HepG2 (cell line): ENCODE data around the gene EGR4. TPM values are rescaled to one million over a fixed set of nuclear protein-coding genes. Genes with fewer than 3 reads are reported as not detected.

ENCODE experiments used
- CBX1 ChIP-seq: IDR thresholded peaks from one replicate; pipeline ENCODE4 v1.6.1; 2016; ENCODE audit warnings: antibody characterized with exemption, low read depth
- CENPT ChIP-seq: sonication (generic); formaldehyde crosslinking; IDR thresholded peaks from 2 replicates; pipeline ENCODE4 v1.8.0; 2022; ENCODE audit warnings: low read depth, mild to moderate bottlenecking, moderate library complexity, missing genetic modification reagents
- FOXC1 ChIP-seq: sonication (generic); formaldehyde crosslinking; IDR thresholded peaks from 2 replicates; pipeline ENCODE4 v1.8.0; 2022; ENCODE audit warnings: mild to moderate bottlenecking, missing genetic modification reagents, borderline replicate concordance
- IKZF4 ChIP-seq: sonication (generic); formaldehyde crosslinking; IDR thresholded peaks from 2 replicates; pipeline ENCODE4 v1.5.1; 2020; ENCODE audit warnings: borderline replicate concordance, mild to moderate bottlenecking, low read depth, missing genetic modification reagents; ENCODE audit errors: not compliant biosample characterization
- MTF2 ChIP-seq: sonication (generic); formaldehyde crosslinking; IDR thresholded peaks from 2 replicates; pipeline ENCODE4 v1.5.0; 2020; ENCODE audit warnings: missing genetic modification reagents, borderline replicate concordance
- NFE2L2 ChIP-seq: fragments of 150-350 bp; IDR thresholded peaks from 2 replicates; pipeline ENCODE4 v1.6.1; 2014; ENCODE audit warnings: low read length
- NR1H2 ChIP-seq: sonication (generic); formaldehyde crosslinking; IDR thresholded peaks from 2 replicates; pipeline ENCODE4 v1.8.1; 2022; ENCODE audit warnings: low read depth, missing genetic modification reagents, borderline replicate concordance
- RAD51 ChIP-seq: fragments of 450-650 bp; IDR thresholded peaks from 2 replicates; pipeline ENCODE4 v1.6.1; 2016; ENCODE audit warnings: borderline replicate concordance
- RBAK ChIP-seq: sonication (generic); formaldehyde crosslinking; IDR thresholded peaks from 2 replicates; pipeline ENCODE4 v1.5.1; 2020; ENCODE audit warnings: mild to moderate bottlenecking, missing genetic modification reagents
- SOX6 ChIP-seq, 2 experiments: fragments of 450-650 bp in 1 of 2; sonication (generic) in 1 of 2; formaldehyde crosslinking in 1 of 2; IDR thresholded peaks; 2 replicates each; pipeline versions ENCODE4 v1.4.0 to v1.6.1; 2017 to 2020; ENCODE audit warnings: antibody characterized with exemption in 1 of 2, mild to moderate bottlenecking in 1 of 2, missing genetic modification reagents in 1 of 2
- SRSF1 ChIP-seq: fragments of 200-400 bp; formaldehyde crosslinking; optimal IDR thresholded peaks from 2 replicates; pipeline ENCODE3; 2017; ENCODE audit warnings: mild to moderate bottlenecking, low read depth, low read length, moderate library complexity
- STAG1 ChIP-seq: sonication (generic); formaldehyde crosslinking; IDR thresholded peaks from 2 replicates; pipeline ENCODE4 v1.4.0; 2020; ENCODE audit warnings: missing genetic modification reagents
- ZNF34 ChIP-seq: sonication (generic); formaldehyde crosslinking; IDR thresholded peaks from 2 replicates; pipeline ENCODE4 v1.4.0; 2020; ENCODE audit warnings: mild to moderate bottlenecking, missing genetic modification reagents, borderline replicate concordance
- ZNF879 ChIP-seq: sonication (generic); formaldehyde crosslinking; IDR thresholded peaks from 2 replicates; pipeline ENCODE4 v1.8.1; 2023; ENCODE audit warnings: missing genetic modification reagents
- polyA plus RNA-seq, 8 experiments: library from polyadenylated mRNA; depleted of rRNA in 3 of 8; stranded (reverse) in 7 of 8; unstranded in 1 of 8; fragments of >200 nt; fragmentation: Illumina TruSeq in 4 of 8; extraction: Trizol in 4 of 8; gene quantifications; 2 replicates each; pipeline versions ENCODE4 v1.2.1 to v1.2.3, GENCODE V29; 2011 to 2016; ENCODE audit warnings: low read depth in 4 of 8, missing spikeins in 1 of 8, mixed read lengths in 1 of 8; ENCODE audit not compliant: insufficient read depth in 1 of 8
- total RNA-seq, 5 experiments: library from RNA; depleted of rRNA; stranded (reverse); fragments of >200 nt; fragmentation: Illumina TruSeq; extraction: Trizol; gene quantifications; 2 replicates each; pipeline ENCODE4 v1.2.3, GENCODE V29; 2016; ENCODE audit warnings: low read depth in 1 of 5
- TF ChIP-seq, protein P1 (sequence below): sonication (generic); formaldehyde crosslinking; IDR thresholded peaks from 2 replicates; pipeline ENCODE4 v1.9.0; 2021; ENCODE audit warnings: missing genetic modification reagents, borderline replicate concordance
- TF ChIP-seq, protein P2 (sequence below): sonication (generic); formaldehyde crosslinking; IDR thresholded peaks from 2 replicates; pipeline ENCODE4 v1.8.1; 2023; ENCODE audit warnings: mild to moderate bottlenecking, missing genetic modification reagents
- TF ChIP-seq, protein P3 (sequence below): sonication (generic); formaldehyde crosslinking; IDR thresholded peaks from 2 replicates; pipeline ENCODE4 v1.5.1; 2020; ENCODE audit warnings: missing genetic modification reagents, mild to moderate bottlenecking, borderline replicate concordance
- TF ChIP-seq, protein P4 (sequence below): sonication (generic); formaldehyde crosslinking; IDR thresholded peaks from 2 replicates; pipeline ENCODE4 v1.9.0; 2021; ENCODE audit warnings: missing genetic modification reagents, borderline replicate concordance
- TF ChIP-seq, protein P5 (sequence below), 2 experiments: sonication (generic) in 1 of 2; formaldehyde crosslinking in 1 of 2; IDR thresholded peaks; 2 replicates each; pipeline versions ENCODE4 v1.4.0 to v1.6.1; 2018 to 2020; ENCODE audit warnings: missing genetic modification reagents in 2 of 2, borderline replicate concordance in 1 of 2, low read depth in 1 of 2, mild to moderate bottlenecking in 1 of 2, missing biosample characterization in 1 of 2

The EGR4 gene
- total and polyA plus RNA-seq, 2 of the 13 experiments (the other 11 are each of a cell fraction or from before 2014, with no cell fraction given), result not detected

DNA sequence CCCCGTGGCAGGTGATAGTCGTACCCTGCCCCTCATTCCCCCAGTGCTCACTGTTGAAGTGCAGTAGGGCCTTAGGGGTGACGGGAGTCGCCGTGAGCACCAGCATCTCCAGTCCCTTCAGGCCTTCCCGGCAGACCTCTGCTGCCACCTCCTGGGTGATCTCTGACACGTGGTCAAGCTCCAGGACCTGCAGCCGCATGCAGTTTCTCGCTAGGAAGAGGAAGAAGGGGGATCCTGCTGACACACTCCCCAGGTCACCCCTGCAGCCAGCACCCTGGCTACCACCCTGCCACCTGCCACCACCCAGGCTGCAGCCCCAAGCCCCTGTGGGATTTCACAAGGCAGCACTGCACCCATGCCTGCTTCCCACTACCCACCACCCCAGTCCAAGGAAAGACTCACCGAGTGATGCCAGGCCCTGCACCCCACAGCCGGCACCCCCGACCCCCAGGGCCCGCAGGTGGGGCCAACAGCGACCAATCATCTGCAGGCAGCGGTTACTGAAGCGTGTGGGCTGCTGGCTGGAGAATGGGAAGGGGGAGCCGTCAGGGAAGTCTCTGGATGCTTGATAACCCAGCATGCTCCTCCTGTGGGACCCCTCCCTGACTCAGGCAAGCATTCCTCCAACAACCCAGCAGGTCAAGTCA, 32.9 kb downstream of the EGR4 start (continued):
- TF ChIP-seq ZNF34, result 0 out of 2 replicates have a peak, but pooled peaks have one; percentile 47
- TF ChIP-seq, protein P1, sequence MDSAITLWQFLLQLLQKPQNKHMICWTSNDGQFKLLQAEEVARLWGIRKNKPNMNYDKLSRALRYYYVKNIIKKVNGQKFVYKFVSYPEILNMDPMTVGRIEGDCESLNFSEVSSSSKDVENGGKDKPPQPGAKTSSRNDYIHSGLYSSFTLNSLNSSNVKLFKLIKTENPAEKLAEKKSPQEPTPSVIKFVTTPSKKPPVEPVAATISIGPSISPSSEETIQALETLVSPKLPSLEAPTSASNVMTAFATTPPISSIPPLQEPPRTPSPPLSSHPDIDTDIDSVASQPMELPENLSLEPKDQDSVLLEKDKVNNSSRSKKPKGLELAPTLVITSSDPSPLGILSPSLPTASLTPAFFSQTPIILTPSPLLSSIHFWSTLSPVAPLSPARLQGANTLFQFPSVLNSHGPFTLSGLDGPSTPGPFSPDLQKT, result no peak
- TF ChIP-seq SOX6 (IDR thresholded peaks at IDR 0.05), result no peak
- TF ChIP-seq SOX6 (CRISPR knock-in tag; IDR thresholded peaks at IDR 0.05), result peak; percentile 21; the same call in 1 of the 2 replicates
- TF ChIP-seq, protein P2, sequence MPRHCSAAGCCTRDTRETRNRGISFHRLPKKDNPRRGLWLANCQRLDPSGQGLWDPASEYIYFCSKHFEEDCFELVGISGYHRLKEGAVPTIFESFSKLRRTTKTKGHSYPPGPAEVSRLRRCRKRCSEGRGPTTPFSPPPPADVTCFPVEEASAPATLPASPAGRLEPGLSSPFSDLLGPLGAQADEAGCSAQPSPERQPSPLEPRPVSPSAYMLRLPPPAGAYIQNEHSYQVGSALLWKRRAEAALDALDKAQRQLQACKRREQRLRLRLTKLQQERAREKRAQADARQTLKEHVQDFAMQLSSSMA (CRISPR knock-in tag), result no peak
- TF ChIP-seq, protein P3, sequence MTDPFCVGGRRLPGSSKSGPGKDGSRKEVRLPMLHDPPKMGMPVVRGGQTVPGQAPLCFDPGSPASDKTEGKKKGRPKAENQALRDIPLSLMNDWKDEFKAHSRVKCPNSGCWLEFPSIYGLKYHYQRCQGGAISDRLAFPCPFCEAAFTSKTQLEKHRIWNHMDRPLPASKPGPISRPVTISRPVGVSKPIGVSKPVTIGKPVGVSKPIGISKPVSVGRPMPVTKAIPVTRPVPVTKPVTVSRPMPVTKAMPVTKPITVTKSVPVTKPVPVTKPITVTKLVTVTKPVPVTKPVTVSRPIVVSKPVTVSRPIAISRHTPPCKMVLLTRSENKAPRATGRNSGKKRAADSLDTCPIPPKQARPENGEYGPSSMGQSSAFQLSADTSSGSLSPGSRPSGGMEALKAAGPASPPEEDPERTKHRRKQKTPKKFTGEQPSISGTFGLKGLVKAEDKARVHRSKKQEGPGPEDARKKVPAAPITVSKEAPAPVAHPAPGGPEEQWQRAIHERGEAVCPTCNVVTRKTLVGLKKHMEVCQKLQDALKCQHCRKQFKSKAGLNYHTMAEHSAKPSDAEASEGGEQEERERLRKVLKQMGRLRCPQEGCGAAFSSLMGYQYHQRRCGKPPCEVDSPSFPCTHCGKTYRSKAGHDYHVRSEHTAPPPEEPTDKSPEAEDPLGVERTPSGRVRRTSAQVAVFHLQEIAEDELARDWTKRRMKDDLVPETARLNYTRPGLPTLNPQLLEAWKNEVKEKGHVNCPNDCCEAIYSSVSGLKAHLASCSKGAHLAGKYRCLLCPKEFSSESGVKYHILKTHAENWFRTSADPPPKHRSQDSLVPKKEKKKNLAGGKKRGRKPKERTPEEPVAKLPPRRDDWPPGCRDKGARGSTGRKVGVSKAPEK, result no peak
- TF ChIP-seq RAD51, result no peak
- peak; percentile 78; the same call in 1 of the 2 replicates for TF ChIP-seq FOXC1 (CRISPR knock-in tag)
- peak; percentile 29 for TF ChIP-seq SRSF1
- TF ChIP-seq ZNF879 (CRISPR knock-in tag), result no peak
- TF ChIP-seq, protein P4, sequence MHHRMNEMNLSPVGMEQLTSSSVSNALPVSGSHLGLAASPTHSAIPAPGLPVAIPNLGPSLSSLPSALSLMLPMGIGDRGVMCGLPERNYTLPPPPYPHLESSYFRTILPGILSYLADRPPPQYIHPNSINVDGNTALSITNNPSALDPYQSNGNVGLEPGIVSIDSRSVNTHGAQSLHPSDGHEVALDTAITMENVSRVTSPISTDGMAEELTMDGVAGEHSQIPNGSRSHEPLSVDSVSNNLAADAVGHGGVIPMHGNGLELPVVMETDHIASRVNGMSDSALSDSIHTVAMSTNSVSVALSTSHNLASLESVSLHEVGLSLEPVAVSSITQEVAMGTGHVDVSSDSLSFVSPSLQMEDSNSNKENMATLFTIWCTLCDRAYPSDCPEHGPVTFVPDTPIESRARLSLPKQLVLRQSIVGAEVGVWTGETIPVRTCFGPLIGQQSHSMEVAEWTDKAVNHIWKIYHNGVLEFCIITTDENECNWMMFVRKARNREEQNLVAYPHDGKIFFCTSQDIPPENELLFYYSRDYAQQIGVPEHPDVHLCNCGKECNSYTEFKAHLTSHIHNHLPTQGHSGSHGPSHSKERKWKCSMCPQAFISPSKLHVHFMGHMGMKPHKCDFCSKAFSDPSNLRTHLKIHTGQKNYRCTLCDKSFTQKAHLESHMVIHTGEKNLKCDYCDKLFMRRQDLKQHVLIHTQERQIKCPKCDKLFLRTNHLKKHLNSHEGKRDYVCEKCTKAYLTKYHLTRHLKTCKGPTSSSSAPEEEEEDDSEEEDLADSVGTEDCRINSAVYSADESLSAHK (CRISPR knock-in tag), result no peak
- TF ChIP-seq STAG1 (CRISPR knock-in tag), result peak; percentile 86
- 0 out of 2 replicates have a peak, but pooled peaks have one; percentile 57 for TF ChIP-seq MTF2 (CRISPR knock-in tag)
- TF ChIP-seq NR1H2 (CRISPR knock-in tag), result peak; percentile 62; the same call in 1 of the 2 replicates
- TF ChIP-seq, protein P5, sequence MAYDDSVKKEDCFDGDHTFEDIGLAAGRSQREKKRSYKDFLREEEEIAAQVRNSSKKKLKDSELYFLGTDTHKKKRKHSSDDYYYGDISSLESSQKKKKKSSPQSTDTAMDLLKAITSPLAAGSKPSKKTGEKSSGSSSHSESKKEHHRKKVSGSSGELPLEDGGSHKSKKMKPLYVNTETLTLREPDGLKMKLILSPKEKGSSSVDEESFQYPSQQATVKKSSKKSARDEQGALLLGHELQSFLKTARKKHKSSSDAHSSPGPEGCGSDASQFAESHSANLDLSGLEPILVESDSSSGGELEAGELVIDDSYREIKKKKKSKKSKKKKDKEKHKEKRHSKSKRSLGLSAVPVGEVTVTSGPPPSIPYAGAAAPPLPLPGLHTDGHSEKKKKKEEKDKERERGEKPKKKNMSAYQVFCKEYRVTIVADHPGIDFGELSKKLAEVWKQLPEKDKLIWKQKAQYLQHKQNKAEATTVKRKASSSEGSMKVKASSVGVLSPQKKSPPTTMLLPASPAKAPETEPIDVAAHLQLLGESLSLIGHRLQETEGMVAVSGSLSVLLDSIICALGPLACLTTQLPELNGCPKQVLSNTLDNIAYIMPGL (CRISPR knock-in tag; IDR thresholded peaks at IDR 0.05; ENCODE audit: borderline replicate concordance in 1 of 2, low read depth in 1 of 2), result peak; percentile 36 to 53; a peak in 1 of 4 replicates
- TF ChIP-seq RBAK (CRISPR knock-in tag), result no peak
- TF ChIP-seq CBX1, result no peak
- no peak for TF ChIP-seq CENPT (CRISPR knock-in tag)
- TF ChIP-seq IKZF4 (CRISPR knock-in tag), result no peak
- no peak for TF ChIP-seq NFE2L2
